Measurements from ENCODE around the gene PLPP4. TPM values are rescaled to one million over a fixed set of nuclear protein-coding genes. Genes with fewer than 3 reads are reported as not detected.

PLPP4 gene
- total and polyA plus RNA-seq, 10 of the 15 experiments (the other 5 are each of a cell fraction or from before 2014, with no cell fraction given) = 0.08 to 3.1 (median 0.26) TPM; not detected in 3

DNA sequence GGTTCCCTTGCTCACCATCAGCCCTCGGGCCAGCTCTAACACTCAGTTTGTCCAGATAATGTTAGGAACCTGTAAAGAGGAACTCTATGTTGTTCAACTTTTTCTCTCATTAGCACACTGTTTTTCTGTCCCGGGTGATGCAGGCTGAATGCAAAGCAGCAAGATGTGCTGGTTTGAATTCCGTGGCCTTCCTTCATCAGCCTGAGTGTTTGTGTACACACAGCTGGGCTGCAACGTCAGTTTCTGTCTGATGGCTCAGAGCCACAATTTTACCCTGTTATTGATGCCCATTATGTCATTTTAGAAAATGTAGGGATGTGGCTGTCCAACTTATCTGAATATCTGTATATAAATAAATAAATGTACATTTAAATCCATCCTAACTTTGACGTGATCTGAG is 152.0 kb downstream of the PLPP4 start:
- BruUV-seq (replicated peaks) = no TSS peak
- H3K4me2 ChIP-seq (ENCODE audit: control insufficient read depth, insufficient read depth) = no peak overlapping the region
- intact Hi-C loops (cut with micrococcal nuclease; ENCODE audit: unreplicated experiment) = loop anchor here (5.0 kb wide), 1 partner anchor 187 kb away; no protein-coding TSS in a partner anchor
- H3K36me3 ChIP-seq (ENCODE audit: control insufficient read depth in 2 of 2, insufficient read depth in 2 of 2, low read length in 1 of 2) = no peaks in the 10 kb centered on the region
- H2AFZ ChIP-seq (ENCODE audit: control insufficient read depth, low read depth, low read length) = no peak overlapping the region
- ChIA-PET CTCF (no interaction called here), POLR2A (no interaction called here), RAD21 (ENCODE audit: unreplicated experiment) (no interaction called here), SMC1A (ENCODE audit: uncharacterized antibody, unreplicated experiment) (no interaction called here)
- ATAC-seq (no peak), FAIRE-seq (peak; percentile 38), DNase-seq (ENCODE audit: low read depth, low spot score) (no peak)
- in situ Hi-C loops (cut with MboI) = no loop called here
- H3K9ac ChIP-seq (ENCODE audit: control insufficient read depth, insufficient read depth, low read length) = no peak overlapping the region
- no peaks in the 10 kb centered on the region for H3K27me3 ChIP-seq (replicated peaks in 1 of 2; ENCODE audit: control insufficient read depth in 2 of 2, insufficient read depth in 2 of 2, low read length in 1 of 2)
- peaks cover 27% of the 10 kb centered on the region for H3K4me1 ChIP-seq (ENCODE audit: control insufficient read depth, insufficient read depth, low read length)
- H3K79me2 ChIP-seq (ENCODE audit: control insufficient read depth, insufficient read depth, low read length) = no peaks in the 10 kb centered on the region
- H3K9me3 ChIP-seq (replicated peaks; ENCODE audit: control insufficient read depth, insufficient read depth, low read length) = peaks cover 7% of the 10 kb centered on the region; the same call in 2 of the 3 replicates
- H3K27ac ChIP-seq (ENCODE audit: control insufficient read depth, insufficient read depth) = no peak overlapping the region
- H3K4me3 ChIP-seq = no peak overlapping the region
- TF ChIP-seq SPI1 (IDR thresholded peaks at IDR 0.05; ENCODE audit: borderline replicate concordance, insufficient read depth, low read depth, low read length) (no peak), SMAD1 (IDR thresholded peaks at IDR 0.05; ENCODE audit: low read depth, partially characterized antibody) (no peak), TCF7 (IDR thresholded peaks at IDR 0.05; ENCODE audit: borderline replicate concordance) (no peak), DPF2 (IDR thresholded peaks at IDR 0.05) (no peak), MYB (IDR thresholded peaks at IDR 0.05; ENCODE audit: borderline replicate concordance, low read depth, low read length) (no peak), BCL11A (IDR thresholded peaks at IDR 0.05; ENCODE audit: low read depth, low read length) (no peak), NFYA (IDR thresholded peaks at IDR 0.05; ENCODE audit: borderline replicate concordance, low read depth, low read length) (no peak), EED (IDR thresholded peaks at IDR 0.05; ENCODE audit: low read depth) (no peak), IRF4 (IDR thresholded peaks at IDR 0.05; ENCODE audit: low read depth, low read length) (no peak), CBX5 (IDR thresholded peaks at IDR 0.05; ENCODE audit: low read depth) (no peak), ZNF622 (IDR thresholded peaks at IDR 0.05) (no peak), HDAC2 (IDR thresholded peaks at IDR 0.05) (no peak)
- TF ChIP-seq, protein P1, sequence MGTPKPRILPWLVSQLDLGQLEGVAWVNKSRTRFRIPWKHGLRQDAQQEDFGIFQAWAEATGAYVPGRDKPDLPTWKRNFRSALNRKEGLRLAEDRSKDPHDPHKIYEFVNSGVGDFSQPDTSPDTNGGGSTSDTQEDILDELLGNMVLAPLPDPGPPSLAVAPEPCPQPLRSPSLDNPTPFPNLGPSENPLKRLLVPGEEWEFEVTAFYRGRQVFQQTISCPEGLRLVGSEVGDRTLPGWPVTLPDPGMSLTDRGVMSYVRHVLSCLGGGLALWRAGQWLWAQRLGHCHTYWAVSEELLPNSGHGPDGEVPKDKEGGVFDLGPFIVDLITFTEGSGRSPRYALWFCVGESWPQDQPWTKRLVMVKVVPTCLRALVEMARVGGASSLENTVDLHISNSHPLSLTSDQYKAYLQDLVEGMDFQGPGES (IDR thresholded peaks at IDR 0.05) = no peak
- TF ChIP-seq, protein P2, sequence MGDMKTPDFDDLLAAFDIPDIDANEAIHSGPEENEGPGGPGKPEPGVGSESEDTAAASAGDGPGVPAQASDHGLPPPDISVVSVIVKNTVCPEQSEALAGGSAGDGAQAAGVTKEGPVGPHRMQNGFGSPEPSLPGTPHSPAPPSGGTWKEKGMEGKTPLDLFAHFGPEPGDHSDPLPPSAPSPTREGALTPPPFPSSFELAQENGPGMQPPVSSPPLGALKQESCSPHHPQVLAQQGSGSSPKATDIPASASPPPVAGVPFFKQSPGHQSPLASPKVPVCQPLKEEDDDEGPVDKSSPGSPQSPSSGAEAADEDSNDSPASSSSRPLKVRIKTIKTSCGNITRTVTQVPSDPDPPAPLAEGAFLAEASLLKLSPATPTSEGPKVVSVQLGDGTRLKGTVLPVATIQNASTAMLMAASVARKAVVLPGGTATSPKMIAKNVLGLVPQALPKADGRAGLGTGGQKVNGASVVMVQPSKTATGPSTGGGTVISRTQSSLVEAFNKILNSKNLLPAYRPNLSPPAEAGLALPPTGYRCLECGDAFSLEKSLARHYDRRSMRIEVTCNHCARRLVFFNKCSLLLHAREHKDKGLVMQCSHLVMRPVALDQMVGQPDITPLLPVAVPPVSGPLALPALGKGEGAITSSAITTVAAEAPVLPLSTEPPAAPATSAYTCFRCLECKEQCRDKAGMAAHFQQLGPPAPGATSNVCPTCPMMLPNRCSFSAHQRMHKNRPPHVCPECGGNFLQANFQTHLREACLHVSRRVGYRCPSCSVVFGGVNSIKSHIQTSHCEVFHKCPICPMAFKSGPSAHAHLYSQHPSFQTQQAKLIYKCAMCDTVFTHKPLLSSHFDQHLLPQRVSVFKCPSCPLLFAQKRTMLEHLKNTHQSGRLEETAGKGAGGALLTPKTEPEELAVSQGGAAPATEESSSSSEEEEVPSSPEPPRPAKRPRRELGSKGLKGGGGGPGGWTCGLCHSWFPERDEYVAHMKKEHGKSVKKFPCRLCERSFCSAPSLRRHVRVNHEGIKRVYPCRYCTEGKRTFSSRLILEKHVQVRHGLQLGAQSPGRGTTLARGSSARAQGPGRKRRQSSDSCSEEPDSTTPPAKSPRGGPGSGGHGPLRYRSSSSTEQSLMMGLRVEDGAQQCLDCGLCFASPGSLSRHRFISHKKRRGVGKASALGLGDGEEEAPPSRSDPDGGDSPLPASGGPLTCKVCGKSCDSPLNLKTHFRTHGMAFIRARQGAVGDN (IDR thresholded peaks at IDR 0.05) = no peak
- TF ChIP-seq, protein P3, sequence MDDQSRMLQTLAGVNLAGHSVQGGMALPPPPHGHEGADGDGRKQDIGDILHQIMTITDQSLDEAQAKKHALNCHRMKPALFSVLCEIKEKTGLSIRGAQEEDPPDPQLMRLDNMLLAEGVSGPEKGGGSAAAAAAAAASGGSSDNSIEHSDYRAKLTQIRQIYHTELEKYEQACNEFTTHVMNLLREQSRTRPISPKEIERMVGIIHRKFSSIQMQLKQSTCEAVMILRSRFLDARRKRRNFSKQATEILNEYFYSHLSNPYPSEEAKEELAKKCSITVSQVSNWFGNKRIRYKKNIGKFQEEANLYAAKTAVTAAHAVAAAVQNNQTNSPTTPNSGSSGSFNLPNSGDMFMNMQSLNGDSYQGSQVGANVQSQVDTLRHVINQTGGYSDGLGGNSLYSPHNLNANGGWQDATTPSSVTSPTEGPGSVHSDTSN (IDR thresholded peaks at IDR 0.05; ENCODE audit: insufficient replicate concordance, low read depth, low read length) = no peak
- 9% methylated on average over 5 of the region's 5 CpGs for WGBS (ENCODE audit: insufficient coverage, insufficient replicate concordance, low lambda C conversion rate, missing lambda C conversion rate)
- no peaks in the 10 kb centered on the region for H4K20me1 ChIP-seq (ENCODE audit: control insufficient read depth, insufficient read depth)

Data from GM12878 (cell line).